H1 (cell line): ENCODE results near the gene ADAMTS8. TPM values are rescaled to one million over a fixed set of nuclear protein-coding genes. Genes with fewer than 3 reads are reported as not detected.

Source experiments
- CTCF ChIA-PET: fragments of 300-600 bp; sonication (Branson Sonifier 250); formaldehyde crosslinking; loops from one replicate; lab custom pipeline; 2021; ENCODE audit not compliant: partially characterized antibody; lab: Charles Lee
- POLR2A ChIA-PET: fragments of 300-600 bp; sonication (Branson Sonifier 250); formaldehyde crosslinking; loops from one replicate; lab custom pipeline; 2021; ENCODE audit warnings: inconsistent platforms; ENCODE audit not compliant: partially characterized antibody; lab: Charles Lee
- DNase-seq, 2 experiments: peaks; one replicate each; pipeline versions ENCODE4 v3.0.0 to v3.0.0-alpha.2; 2010 to 2022; ENCODE audit warnings: low spot score in 2 of 2, low read depth in 1 of 2, mixed read lengths in 1 of 2
- FAIRE-seq: peaks from 2 replicates; lab custom pipeline; 2011; peaks lifted over from hg19 to GRCh38; lab: Jason Lieb, UNC
- H2AFZ ChIP-seq: 2 replicates; pipeline ENCODE4 v1.8.1; 2012; ENCODE audit warnings: low read length, inconsistent platforms
- H2AK5ac ChIP-seq: 2 replicates; pipeline ENCODE4 v1.6.1; 2013; ENCODE audit warnings: low read depth, low read length
- H2BK120ac ChIP-seq: replicated peaks from 2 replicates; pipeline ENCODE3; 2013; ENCODE audit warnings: low read depth, low read length, inconsistent platforms
- H2BK12ac ChIP-seq: 2 replicates; pipeline ENCODE4 v1.6.1; 2013; ENCODE audit warnings: low read depth, low read length
- H2BK15ac ChIP-seq: 2 replicates; pipeline ENCODE4 v1.6.1; 2013; ENCODE audit warnings: low read length
- H2BK20ac ChIP-seq: 2 replicates; pipeline ENCODE4 v1.6.1; 2013; ENCODE audit warnings: low read length
- H2BK5ac ChIP-seq: 2 replicates; pipeline ENCODE4 v1.6.1; 2013; ENCODE audit warnings: low read depth, low read length
- H3K14ac ChIP-seq: 2 replicates; pipeline ENCODE4 v1.6.1; 2013; ENCODE audit warnings: inconsistent platforms; ENCODE audit not compliant: insufficient read length
- H3K18ac ChIP-seq: 2 replicates; pipeline ENCODE4 v1.6.1; 2013; ENCODE audit warnings: low read length; ENCODE audit errors: extremely low read depth
- H3K23ac ChIP-seq: 2 replicates; pipeline ENCODE4 v1.6.1; 2013; ENCODE audit warnings: inconsistent platforms; ENCODE audit not compliant: insufficient read length
- H3K23me2 ChIP-seq: 2 replicates; pipeline ENCODE4 v1.6.1; 2013; ENCODE audit warnings: low read depth, low read length
- H3K27ac ChIP-seq: 2 replicates; pipeline ENCODE4 v1.6.1; 2011; ENCODE audit warnings: low read depth, low read length, inconsistent platforms
- H3K27me3 ChIP-seq, 4 experiments: replicated peaks in 1 of 4; 1 replicate in 1 of 4; 2 replicates in 3 of 4; pipeline versions ENCODE4 v1.6.1 to v1.8.1; 2011 to 2013; ENCODE audit warnings: low read length in 3 of 4, mild to moderate bottlenecking in 3 of 4, inconsistent platforms in 2 of 4, mixed read lengths in 2 of 4, moderate library complexity in 1 of 4; ENCODE audit not compliant: control insufficient read depth in 3 of 4, insufficient read depth in 3 of 4; ENCODE audit errors: extremely low read depth in 1 of 4
- H3K36me3 ChIP-seq, 4 experiments: 2 replicates each; pipeline versions ENCODE4 v1.6.1 to v1.8.1; 2011 to 2013; ENCODE audit warnings: mild to moderate bottlenecking in 4 of 4, low read length in 3 of 4, moderate library complexity in 2 of 4, control low read depth in 1 of 4, inconsistent platforms in 1 of 4; ENCODE audit not compliant: insufficient read depth in 4 of 4, control insufficient read depth in 2 of 4
- H3K4ac ChIP-seq: replicated peaks from 2 replicates; pipeline ENCODE3; 2013; ENCODE audit warnings: low read length, low read depth, mixed read lengths, inconsistent platforms; ENCODE audit not compliant: insufficient read length
- H3K4me1 ChIP-seq, 4 experiments: replicated peaks in 1 of 4; 1 replicate in 1 of 4; 2 replicates in 3 of 4; pipeline versions ENCODE4 v1.6.1 to v1.8.1; 2011 to 2013; ENCODE audit warnings: low read length in 3 of 4, inconsistent platforms in 2 of 4, mixed read lengths in 1 of 4; ENCODE audit not compliant: insufficient read depth in 4 of 4, control insufficient read depth in 3 of 4
- H3K4me2 ChIP-seq, 2 experiments: 2 replicates each; pipeline versions ENCODE4 v1.6.1 to v1.8.1; 2011 to 2013; ENCODE audit warnings: low read depth in 2 of 2, low read length in 2 of 2, control low read depth in 1 of 2, inconsistent platforms in 1 of 2, mild to moderate bottlenecking in 1 of 2; ENCODE audit not compliant: insufficient read depth in 1 of 2
- H3K4me3 ChIP-seq, 4 experiments: fragments of 200-600, 300-600 bp in 1 of 4; sonication (generic), shearing (Covaris generic), sonication (Bioruptor Twin) in 1 of 4; 2 replicates each; pipeline versions ENCODE4 v1.5.1 to v1.8.1; 2011 to 2016; ENCODE audit warnings: low read length in 4 of 4, low read depth in 3 of 4, control low read depth in 2 of 4, inconsistent platforms in 2 of 4, mild to moderate bottlenecking in 2 of 4, mixed read lengths in 1 of 4, moderate library complexity in 1 of 4; ENCODE audit not compliant: insufficient read depth in 2 of 4; ENCODE audit errors: extremely low read depth in 1 of 4
- H3K56ac ChIP-seq: replicated peaks from 2 replicates; pipeline ENCODE3; 2013; ENCODE audit warnings: low read depth, mild to moderate bottlenecking, mixed read lengths, low read length, inconsistent platforms; ENCODE audit not compliant: insufficient read length
- H3K79me1 ChIP-seq: 2 replicates; pipeline ENCODE4 v1.6.1; 2013; ENCODE audit warnings: low read depth, low read length, control low read depth
- H3K79me2 ChIP-seq, 2 experiments: 2 replicates each; pipeline versions ENCODE4 v1.6.1 to v1.8.1; 2012 to 2013; ENCODE audit warnings: low read length in 2 of 2, mild to moderate bottlenecking in 2 of 2, inconsistent platforms in 1 of 2; ENCODE audit not compliant: insufficient read depth in 2 of 2, control insufficient read depth in 1 of 2
- H3K9ac ChIP-seq, 4 experiments: replicated peaks in 1 of 4; 1 replicate in 1 of 4; 2 replicates in 3 of 4; pipeline versions ENCODE4 v1.6.1 to v1.8.1; 2011 to 2013; ENCODE audit warnings: low read depth in 3 of 4, low read length in 3 of 4, control low read depth in 2 of 4, mild to moderate bottlenecking in 2 of 4, moderate library complexity in 2 of 4, inconsistent platforms in 1 of 4; ENCODE audit errors: extremely low read depth in 1 of 4
- H3K9me3 ChIP-seq, 2 experiments: 2 replicates each; pipeline versions ENCODE4 v1.6.1 to v1.8.1; 2012 to 2013; ENCODE audit warnings: mild to moderate bottlenecking in 2 of 2, moderate library complexity in 2 of 2, control low read depth in 1 of 2, inconsistent platforms in 1 of 2, low read depth in 1 of 2, low read length in 1 of 2, mixed read lengths in 1 of 2; ENCODE audit not compliant: insufficient read depth in 2 of 2
- H4K20me1 ChIP-seq, 2 experiments: replicated peaks in 1 of 2; 2 replicates each; pipeline versions ENCODE3 to v1.8.1; 2011 to 2013; ENCODE audit warnings: inconsistent platforms in 2 of 2, low read length in 2 of 2, mild to moderate bottlenecking in 1 of 2; ENCODE audit not compliant: insufficient read depth in 2 of 2, control insufficient read depth in 1 of 2
- H4K5ac ChIP-seq: 2 replicates; pipeline ENCODE4 v1.6.1; 2013; ENCODE audit warnings: low read length, low read depth, mixed read lengths, inconsistent platforms; ENCODE audit not compliant: insufficient read length
- H4K8ac ChIP-seq: 2 replicates; pipeline ENCODE4 v1.8.0; 2013; ENCODE audit warnings: mild to moderate bottlenecking, moderate library complexity, low read length, inconsistent platforms; ENCODE audit not compliant: insufficient read depth; ENCODE audit errors: extremely low read depth
- H4K91ac ChIP-seq: replicated peaks from 2 replicates; pipeline ENCODE3; 2013; ENCODE audit warnings: low read length, mixed read lengths, inconsistent platforms; ENCODE audit not compliant: insufficient read length
- BCL11A ChIP-seq, 2 experiments: IDR thresholded peaks; one replicate each; pipeline ENCODE4 v1.6.1; 2011; ENCODE audit warnings: low read depth in 2 of 2, low read length in 2 of 2, mild to moderate bottlenecking in 2 of 2
- CBX5 ChIP-seq: fragments of 300-800, 300-1000 bp; sonication (generic); IDR thresholded peaks from 2 replicates; pipeline ENCODE4 v1.7.1; 2016; ENCODE audit warnings: antibody characterized with exemption, low read length, low read depth
- CTBP2 ChIP-seq: IDR thresholded peaks from 2 replicates; pipeline ENCODE4 v1.7.0; 2011; ENCODE audit warnings: borderline replicate concordance, mild to moderate bottlenecking, moderate library complexity, mixed read lengths, low read length; ENCODE audit not compliant: insufficient read depth, insufficient read length
- RAD21 ChIP-seq, 2 experiments: IDR thresholded peaks in 1 of 2; conservative IDR thresholded peaks in 1 of 2; 2 replicates each; pipeline ENCODE4 v1.6.1; 2011; ENCODE audit warnings: low read depth in 2 of 2, low read length in 2 of 2, improper control_type of control experiment in 1 of 2, inconsistent platforms in 1 of 2, mild to moderate bottlenecking in 1 of 2, moderate library complexity in 1 of 2
- RFX5 ChIP-seq: IDR thresholded peaks from 2 replicates; pipeline ENCODE4 v1.6.1; 2011; ENCODE audit warnings: low read depth, low read length, improper control_type of control experiment, borderline replicate concordance
- SIX5 ChIP-seq: IDR thresholded peaks from 2 replicates; pipeline ENCODE4 v1.6.1; 2011; ENCODE audit warnings: mild to moderate bottlenecking, low read depth, low read length
- SP2 ChIP-seq: IDR thresholded peaks from 2 replicates; pipeline ENCODE4 v1.6.1; 2012; ENCODE audit warnings: mild to moderate bottlenecking, low read length, inconsistent platforms
- WGBS, 2 experiments: shearing (Covaris generic) in 1 of 2; methylation state at CpG; one replicate each; pipeline versions ENCODE4 v1.1.6 to v1.1.7; 2013 to 2015; ENCODE audit warnings: low lambda C conversion rate in 2 of 2, mixed read lengths in 2 of 2, inconsistent platforms in 1 of 2, low coverage in 1 of 2, missing lambda C conversion rate in 1 of 2; ENCODE audit not compliant: insufficient replicate concordance in 2 of 2, insufficient coverage in 1 of 2, insufficient read length in 1 of 2; ENCODE audit errors: extremely low coverage in 1 of 2, missing lambda C conversion rate in 1 of 2; 5-methylcytosine and 5-hydroxymethylcytosine counted together
- polyA plus RNA-seq, 7 experiments: library from polyadenylated mRNA; depleted of rRNA in 3 of 7; stranded (reverse) in 5 of 7; unstranded in 2 of 7; fragments of >200 nt in 5 of 7; fragments of 200-250 nt in 2 of 7; gene quantifications; 1 replicate in 5 of 7; 2 replicates in 1 of 7; 4 replicates in 1 of 7; pipeline versions ENCODE4 v1.2.1 to v1.2.3, GENCODE V29; 2011 to 2013; ENCODE audit warnings: missing spikeins in 2 of 7, mixed read lengths in 2 of 7
- total RNA-seq: library from RNA; stranded (reverse); fragmentation: NEBNext Ultra II Directional; extraction: Animal tissue kit (Norgen Biotek cat#: 25700); gene quantifications from 2 replicates; pipeline ENCODE4 v1.2.1, GENCODE V29; 2021

The ADAMTS8 gene
- total and polyA plus RNA-seq, 2 of the 8 experiments (the other 6 are each of a cell fraction or from before 2014, with no cell fraction given) = 9.3 to 16.6 TPM

DNA sequence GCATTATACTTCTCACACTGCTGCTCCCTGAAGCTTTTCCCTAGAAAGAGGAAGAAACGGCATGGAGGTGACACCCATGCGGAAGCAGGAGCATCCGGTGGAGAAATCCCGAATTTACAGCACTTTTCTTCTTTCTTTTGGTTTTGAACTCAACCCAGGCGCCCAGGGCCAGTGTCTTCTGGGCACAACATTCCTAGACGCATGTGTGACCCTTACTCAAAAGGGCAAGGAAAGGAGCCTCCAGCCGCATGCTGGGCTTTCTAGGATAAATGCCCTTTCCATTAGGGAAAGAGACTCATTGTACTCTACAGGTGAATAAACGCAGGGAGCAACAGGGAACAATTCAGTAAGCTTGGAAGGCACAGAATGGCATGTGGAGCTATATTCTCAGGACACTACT lies 19.5 kb downstream of the ADAMTS8 start:
- ChIA-PET CTCF (interaction anchor here (1.0 to 1.6 kb wide), 3 partner anchors 8 to 22 kb away, joined by 3 to 6 read pairs (median 5); no protein-coding TSS in a partner anchor), POLR2A (interaction anchor here (0.7 to 1.7 kb wide), 3 partner anchors 13 to 39 kb away, joined by 3 to 5 read pairs (median 4); partner anchors contain the start of gene ADAMTS15)
- Histone ChIP-seq H3K4me2 (no peak overlapping the region), H2BK120ac (no peak overlapping the region), H3K23me2 (no peaks in the 10 kb centered on the region), H3K9me3 (no peaks in the 10 kb centered on the region), H3K36me3 (0 out of 8 replicates have a peak, but pooled peaks cover 0 to 3% (median 2%) of the 10 kb centered on the region in 4 experiments), H2BK5ac (no peak overlapping the region; the same call in 1 of the 2 replicates), H3K79me1 (no peaks in the 10 kb centered on the region), H3K23ac (no peak overlapping the region), H3K9ac (no peak overlapping the region), H2BK12ac (peak overlapping the region; percentile 1; the same call in 1 of the 2 replicates), H2AFZ (no peak overlapping the region), H4K20me1 (no peaks in the 10 kb centered on the region), H2AK5ac (no peak overlapping the region), H3K14ac (no peak overlapping the region), H2BK20ac (no peak overlapping the region), H4K91ac (no peak overlapping the region), H3K18ac (no peak overlapping the region), H3K27ac (no peak overlapping the region), H4K8ac (no peak overlapping the region; the same call in 1 of the 2 replicates), H4K5ac (no peak overlapping the region), H3K79me2 (no peaks in the 10 kb centered on the region), H2BK15ac (no peak overlapping the region), H3K27me3 (no peaks in the 10 kb centered on the region), H3K4me3 (no peak overlapping the region), H3K56ac (no peak overlapping the region), H3K4me1 (peaks cover 0 to 11% (median 2%) of the 10 kb centered on the region in 4 experiments; a peak in 6 of 7 replicates), H3K4ac (no peak overlapping the region)
- 93% methylated on average over 8 of the region's 8 CpGs; no CpG with 5 or more reads in 1 of the 2 experiments for WGBS, 2 experiments
- no peak for DNase-seq
- no peak for FAIRE-seq
- no peak for TF ChIP-seq BCL11A (IDR thresholded peaks at IDR 0.05; ENCODE audit: low read depth in 2 of 2, low read length in 2 of 2)
- no peak for TF ChIP-seq SP2
- TF ChIP-seq CTBP2 = no peak
- TF ChIP-seq SIX5 = no peak
- TF ChIP-seq RAD21 (IDR thresholded peaks at IDR 0.05 in 1 of 2, conservative IDR thresholded peaks at IDR 0.05 in 1 of 2; ENCODE audit: low read depth in 2 of 2, low read length in 2 of 2) = no peak
- TF ChIP-seq RFX5 = no peak
- no peak for TF ChIP-seq CBX5
